Stimulated activated CD4-positive, alpha-beta T cell treated with anti-CD3 and anti-CD28 coated beads, Interleukin-15, amount 100 ng/mL, for 1 hour (primary cell): ENCODE data around the gene FMN1.

ENCODE experiments used
- DNase-seq, 2 donors: peaks; one replicate each; pipeline ENCODE4 v3.0.0-alpha.2; 2020; ENCODE audit warnings: low read depth in 1 of 2, low spot score in 1 of 2

FMN1 gene

GRCh38 chr15:32739522-32740063 is 454.9 kb downstream of the FMN1 start:
- no peak for DNase-seq

DNA sequence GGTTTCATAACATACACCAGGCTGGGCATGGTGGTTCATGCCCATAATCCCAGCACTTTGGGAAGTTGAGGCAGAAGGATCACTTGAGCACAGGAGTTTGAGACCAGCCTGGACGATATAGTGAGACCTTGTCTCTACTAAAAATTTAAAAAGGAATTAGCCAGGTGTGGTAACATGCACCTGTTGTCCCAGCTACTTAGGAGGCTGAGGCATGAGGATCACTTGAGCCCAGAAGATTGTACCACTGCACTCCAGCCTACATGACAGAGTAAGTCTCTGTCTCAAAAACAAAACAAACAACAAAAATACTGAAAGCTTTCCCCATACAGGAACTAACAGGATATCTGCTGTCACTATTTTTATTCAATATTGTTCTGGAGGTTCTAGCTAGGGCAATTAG is 455.8 kb downstream of the FMN1 start:
- DNase-seq = no peak

DNA sequence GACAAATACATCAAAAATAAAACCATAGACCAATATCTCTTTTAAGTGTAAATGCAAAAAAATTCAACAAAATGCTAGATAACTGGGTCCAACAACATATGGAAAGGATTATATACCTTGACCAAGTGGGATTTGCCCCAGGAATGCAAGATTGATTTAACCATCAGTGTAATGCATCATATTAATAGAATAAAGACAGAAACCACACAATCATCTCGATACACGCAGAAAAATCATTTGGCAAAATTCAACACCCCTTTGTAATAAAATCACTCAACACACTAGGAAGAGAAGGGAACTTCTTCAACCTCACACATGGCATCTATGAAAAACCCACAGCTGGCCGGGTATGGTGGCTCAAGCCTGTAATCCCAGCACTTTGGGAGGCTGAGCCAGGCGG is 457.2 kb downstream of the FMN1 start:
- DNase-seq = no peak

DNA sequence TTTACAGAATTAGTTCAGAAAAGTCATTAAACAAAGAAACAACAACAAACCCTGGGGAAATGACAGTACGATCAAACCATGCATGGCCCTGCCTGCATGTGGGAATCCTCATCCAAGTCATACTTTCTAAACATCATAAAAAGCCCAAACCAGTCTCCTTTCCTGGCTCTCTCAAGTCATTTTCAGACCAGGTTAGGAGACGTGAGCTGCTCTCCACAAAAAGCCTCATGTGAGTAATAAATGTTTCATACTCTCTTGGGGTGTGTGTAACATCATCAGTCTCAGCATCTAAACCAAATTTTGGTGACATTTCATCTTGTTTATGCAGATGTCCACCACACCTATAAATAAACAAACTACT is 457.8 kb downstream of the FMN1 start:
- DNase-seq = no peak

GRCh38 chr15:32735989-32736700 is 458.4 kb downstream of the FMN1 start:
- no peak for DNase-seq

GRCh38 chr15:32733281-32733680 is 461.2 kb downstream of the FMN1 start:
- DNase-seq = no peak

DNA sequence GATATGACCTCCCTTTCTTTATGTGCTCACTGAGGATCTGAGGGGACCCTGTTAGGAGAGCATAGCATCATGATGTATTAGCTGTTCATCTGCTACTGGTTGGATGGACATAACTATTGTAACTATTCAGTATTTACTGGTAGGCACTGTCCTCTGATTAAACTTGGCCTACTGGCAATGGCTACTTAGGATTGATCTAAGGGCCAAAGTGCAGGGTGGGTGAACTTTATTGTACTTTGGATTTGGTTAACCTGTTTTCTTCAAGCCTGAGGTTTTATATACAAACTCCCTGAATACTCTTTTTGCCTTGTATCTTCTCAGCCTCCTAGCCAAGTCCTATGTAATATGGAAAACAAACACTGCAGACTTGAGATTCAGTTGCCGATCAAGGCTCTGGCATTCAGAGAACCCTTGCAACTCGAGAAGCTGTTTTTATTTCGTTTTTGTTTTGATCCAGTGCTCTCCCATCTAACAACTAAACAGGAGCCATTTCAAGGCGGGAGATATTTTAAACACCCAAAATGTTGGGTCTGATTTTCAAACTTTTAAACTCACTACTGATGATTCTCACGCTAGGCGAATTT is 461.8 kb downstream of the FMN1 start:
- DNase-seq = no peak

GRCh38 chr15:32730677-32731654 is 463.5 kb downstream of the FMN1 start:
- DNase-seq = no peak

- DNase-seq = no peak
Observed at GRCh38 chr15:32729700-32730395, 464.7 kb downstream of the FMN1 start.

- no peak for DNase-seq
Observed at GRCh38 chr15:32723171-32723948, 471.2 kb downstream of the FMN1 start.

GRCh38 chr15:32722136-32722535 is 472.4 kb downstream of the FMN1 start:
- DNase-seq = no peak

DNA sequence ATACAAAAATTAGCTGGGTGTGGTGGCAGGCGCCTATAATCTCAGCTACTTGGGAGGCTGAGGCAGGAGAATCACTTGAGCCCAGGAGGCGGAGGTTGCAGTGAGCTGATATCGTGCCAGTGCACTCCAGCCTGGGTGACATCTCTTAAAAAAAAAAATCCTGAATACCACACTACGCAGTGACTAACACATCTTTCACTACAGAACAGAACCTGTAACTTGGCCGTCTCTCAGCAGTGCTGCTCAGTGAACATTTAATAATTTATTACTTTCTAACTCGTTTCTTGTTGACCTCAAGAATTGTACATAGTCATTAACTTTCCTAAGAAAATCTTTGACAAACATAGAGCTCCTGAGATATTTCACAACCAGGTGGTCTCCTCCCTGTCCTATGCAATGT is 472.9 kb downstream of the FMN1 start:
- no peak for DNase-seq

- DNase-seq = no peak
Observed at GRCh38 chr15:32718821-32719716, 475.4 kb downstream of the FMN1 start.

DNA sequence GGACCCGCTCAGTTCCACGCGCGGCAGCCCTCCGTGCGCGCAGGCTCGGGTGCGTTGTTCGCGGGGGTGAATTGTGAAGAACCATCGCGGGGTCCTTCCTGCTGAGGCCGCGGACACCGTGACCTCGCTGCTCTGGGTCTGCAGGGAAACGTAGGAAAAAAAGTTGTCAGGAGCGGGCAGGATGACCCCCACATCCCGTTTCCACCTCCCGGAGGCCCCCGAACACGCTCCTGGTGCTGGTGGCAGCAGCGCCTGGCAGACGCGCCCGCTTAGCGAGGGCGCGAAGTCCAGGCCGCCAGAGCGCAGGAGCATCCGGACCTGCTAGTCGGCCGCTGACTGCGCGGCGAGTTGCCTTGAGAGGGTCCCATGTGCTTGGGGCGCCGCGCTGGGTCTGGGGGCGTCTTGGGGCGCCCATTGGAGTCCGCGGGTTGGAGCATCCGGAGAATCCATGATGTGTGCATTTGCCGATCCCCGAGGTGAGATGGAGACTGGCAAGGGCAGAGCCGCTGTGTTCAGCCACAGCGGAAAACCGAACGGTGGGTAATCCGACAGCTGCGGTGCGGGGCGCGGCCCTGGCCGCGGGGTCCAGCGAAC is 476.2 kb downstream of the FMN1 start:
- no peak for DNase-seq

DNA sequence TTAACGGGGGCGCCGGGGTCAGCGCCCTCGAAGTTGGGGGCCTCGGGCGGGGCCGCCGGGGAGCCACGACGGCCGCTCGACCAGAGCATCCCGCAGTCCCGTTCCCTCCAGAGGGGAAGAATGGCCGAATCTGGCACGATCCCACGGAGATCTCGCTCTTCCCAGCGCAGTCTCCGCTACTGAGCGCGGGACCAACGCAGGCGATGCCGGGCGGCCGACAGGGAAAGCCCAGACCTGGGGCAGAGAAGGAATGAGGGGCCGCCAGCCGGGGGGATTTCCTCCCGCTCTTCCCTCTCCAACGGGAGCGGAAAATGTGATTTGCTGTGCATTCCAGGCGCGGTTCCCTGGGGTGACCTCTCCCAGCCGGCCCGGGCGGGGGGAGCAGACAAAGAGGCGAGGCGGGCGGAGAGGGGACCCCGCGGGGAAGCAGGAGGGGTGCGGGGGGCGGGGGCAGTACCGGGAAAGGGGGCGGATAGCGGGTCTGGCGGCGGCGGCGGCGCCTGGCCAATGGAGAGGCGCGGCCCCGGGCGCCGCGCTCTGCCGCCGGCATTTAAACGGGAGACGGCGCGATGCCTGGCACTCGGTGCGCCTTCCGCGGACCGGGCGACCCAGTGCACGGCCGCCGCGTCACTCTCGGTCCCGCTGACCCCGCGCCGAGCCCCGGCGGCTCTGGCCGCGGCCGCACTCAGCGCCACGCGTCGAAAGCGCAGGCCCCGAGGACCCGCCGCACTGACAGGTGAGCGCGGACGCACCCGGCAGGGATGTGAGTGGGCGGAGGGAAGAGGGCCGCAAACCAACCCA is 476.9 kb downstream of the FMN1 start, which contains the start of gene GREM1:
Gene GREM1 (plus strand): TSS at position 579 of the 801 bp plus-strand sequence. CDS start 12,687 bp downstream, outside the sequence.
- DNase-seq = no peak

DNA sequence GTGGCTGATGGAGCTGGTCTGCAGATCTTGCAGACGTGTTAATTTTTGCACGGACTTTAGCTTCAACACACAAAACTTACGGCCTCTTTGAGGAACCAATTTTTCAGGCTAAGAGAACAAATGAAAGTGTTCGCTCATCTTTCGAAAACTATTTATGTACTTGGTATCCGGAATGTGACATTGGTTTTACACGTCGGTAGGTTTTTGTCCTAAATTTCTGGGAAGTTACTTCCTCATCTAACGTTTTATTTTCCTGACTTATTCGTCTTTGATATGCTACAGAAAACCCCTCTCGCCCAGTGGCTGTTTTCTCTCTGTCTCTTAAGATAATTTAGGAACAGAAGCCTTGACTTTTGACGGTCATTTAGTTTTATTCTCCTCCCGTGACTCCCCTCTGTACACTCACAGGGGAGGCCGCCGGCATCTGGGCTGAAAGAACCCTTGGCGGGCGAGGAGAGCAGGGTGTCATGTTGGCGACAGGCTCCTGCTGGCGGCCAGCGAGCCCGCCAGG is 477.5 kb downstream of the FMN1 start:
- DNase-seq = no peak

- DNase-seq = no peak
Observed at GRCh38 chr15:32716216-32716914, 478.1 kb downstream of the FMN1 start.
